ENCODE measurements around the gene NFKBIA.

- no peak for TF ChIP-seq CTCF (IDR thresholded peaks at IDR 0.05)
- TF ChIP-seq POLR2A (IDR thresholded peaks at IDR 0.05), result no peak
- TF ChIP-seq EP300 (IDR thresholded peaks at IDR 0.05), result no peak
Observed at GRCh38 chr14:35429951-35430350, 25.4 kb upstream of the NFKBIA start.
